HG02798 (cell line): Measurements from ENCODE around the gene ABCG8.

Experiments
- ATAC-seq: cut with Tn5 transposase; IDR thresholded peaks from one replicate; pipeline ENCODE4 v1.9.1; 2021; ENCODE audit warnings: mild to moderate bottlenecking; ENCODE audit not compliant: unreplicated experiment, poor library complexity

The ABCG8 gene

GRCh38 chr2:43824951-43825493, 13.7 kb upstream of the ABCG8 start:
- no peak for ATAC-seq

- no peak for ATAC-seq
Observed at GRCh38 chr2:43825841-43826240, 12.9 kb upstream of the ABCG8 start.

- ATAC-seq = no peak
Observed at GRCh38 chr2:43826305-43827250, 12.2 kb upstream of the ABCG8 start.

GRCh38 chr2:43831543-43832294, 7.1 kb upstream of the ABCG8 start:
- no peak for ATAC-seq

- ATAC-seq = no peak
Observed at GRCh38 chr2:43832457-43832856, 6.3 kb upstream of the ABCG8 start.

GRCh38 chr2:43837033-43837432, 1.7 kb upstream of the ABCG8 start:
- ATAC-seq = no peak

- ATAC-seq = no peak
Observed at GRCh38 chr2:43837831-43838559, 776 bp upstream of the ABCG8 start.

GRCh38 chr2:43839776-43840564, 1.2 kb downstream of the ABCG8 start:
- ATAC-seq = no peak

- no peak for ATAC-seq
Observed at GRCh38 chr2:43840965-43841364, 2.2 kb downstream of the ABCG8 start.

- no peak for ATAC-seq
Observed at GRCh38 chr2:43841949-43842865, 3.4 kb downstream of the ABCG8 start.

- ATAC-seq = no peak
Observed at GRCh38 chr2:43842866-43843226, 4.1 kb downstream of the ABCG8 start.

- no peak for ATAC-seq
Observed at GRCh38 chr2:43845181-43845580, 6.4 kb downstream of the ABCG8 start.

GRCh38 chr2:43846140-43846793, 7.5 kb downstream of the ABCG8 start:
- ATAC-seq = no peak

- ATAC-seq = no peak
Observed at GRCh38 chr2:43848214-43848613, 9.4 kb downstream of the ABCG8 start.

GRCh38 chr2:43851011-43851980, 12.5 kb downstream of the ABCG8 start:
- ATAC-seq = no peak

- no peak for ATAC-seq
Observed at GRCh38 chr2:43852196-43852730, 13.5 kb downstream of the ABCG8 start.
